NCI-H2196 (cell line): ENCODE data around the gene RASSF5.
A peak's percentile ranks its signal among the peaks of the same experiment; 100 is the strongest.
"Not testable (repeated sequence)": the region's sequence is repeated elsewhere in the genome, so short reads cannot be mapped to it uniquely, and the experiment has no call there.

Experiments
- DNase-seq: peaks from one replicate; lab custom pipeline; 2025; ENCODE audit not compliant: unreplicated experiment; lab: John Stamatoyannopoulos, UW

Gene RASSF5

DNA sequence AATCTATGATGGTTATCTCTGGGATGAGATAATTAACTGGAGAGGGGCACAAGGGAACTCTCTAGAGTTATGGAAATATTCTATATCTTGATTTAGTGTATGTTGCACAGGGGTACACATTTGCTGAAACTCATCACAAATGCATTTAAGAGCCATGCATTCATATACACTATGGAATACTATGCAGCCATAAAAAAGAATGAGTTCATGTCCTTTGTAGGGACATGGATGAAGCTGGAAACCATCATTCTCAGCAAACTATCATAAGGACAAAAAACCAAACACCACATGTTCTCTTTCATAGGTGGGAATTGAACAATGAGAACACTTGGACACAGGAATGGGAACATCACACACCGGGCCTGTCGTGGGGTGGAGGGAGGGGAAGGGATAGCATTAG, 119.1 kb downstream of the RASSF5 start:
- DNase-seq = not testable (repeated sequence)

DNA sequence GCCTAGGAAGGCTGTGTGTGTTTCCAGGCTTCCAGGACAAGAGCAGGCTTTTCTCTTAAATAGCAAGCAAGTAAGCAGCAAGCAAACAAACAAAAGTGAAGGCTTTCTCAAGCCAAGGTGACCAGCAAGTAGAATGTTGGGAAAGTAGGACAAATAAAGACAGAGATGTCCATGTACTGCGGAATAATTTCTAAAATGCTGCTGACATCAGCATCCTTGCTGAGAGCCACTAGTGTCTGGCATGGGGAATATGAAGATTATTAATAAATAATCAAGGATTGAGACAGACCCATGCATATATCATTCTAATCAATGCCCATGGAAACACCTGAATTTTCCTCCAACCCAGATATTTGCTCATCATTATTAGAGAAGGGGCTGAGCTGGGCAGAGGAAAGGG, 121.6 kb downstream of the RASSF5 start:
- DNase-seq = no peak

DNA sequence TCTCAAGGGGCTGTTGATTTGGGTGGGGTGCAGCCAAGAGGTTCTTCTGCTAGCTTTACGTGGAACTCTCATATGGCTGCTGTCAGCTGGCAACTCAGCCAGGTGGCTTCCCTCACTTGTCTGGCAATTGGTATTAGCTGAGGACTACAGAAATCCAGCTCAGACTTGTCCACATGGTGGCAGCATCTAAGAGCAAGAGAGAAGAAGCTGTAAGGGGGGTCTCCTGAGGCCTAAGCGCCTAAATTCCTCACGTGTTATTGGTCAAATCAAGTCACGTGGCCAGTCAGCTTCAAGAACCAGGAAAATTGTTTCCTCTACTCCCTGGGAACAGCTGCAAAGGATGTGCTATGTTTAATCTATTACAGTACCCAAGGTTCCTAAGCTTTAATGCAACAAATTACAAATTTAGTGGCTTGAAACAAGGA, 123.8 kb downstream of the RASSF5 start:
- peak; percentile 73 for DNase-seq

DNA sequence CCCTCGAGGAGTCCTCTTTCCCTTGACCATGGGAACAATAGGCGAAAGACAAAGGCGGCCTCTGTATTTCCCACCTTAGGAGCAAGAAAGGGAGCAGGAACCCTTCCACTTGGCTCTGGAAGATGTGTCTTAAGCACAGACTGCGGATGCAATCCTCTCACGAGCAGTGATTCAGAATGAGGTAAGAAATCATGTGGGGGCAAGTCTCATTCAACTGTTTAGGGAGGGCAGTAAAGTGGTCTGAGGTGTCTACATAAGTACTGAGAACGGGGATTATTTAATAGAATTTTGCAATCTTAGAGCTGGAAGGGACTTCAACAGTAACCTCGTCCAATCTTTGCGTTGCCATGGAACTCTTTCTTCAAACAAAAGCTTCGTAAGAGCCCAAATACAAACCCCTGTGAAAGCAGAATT, 126.4 kb downstream of the RASSF5 start:
- DNase-seq = no peak

DNA sequence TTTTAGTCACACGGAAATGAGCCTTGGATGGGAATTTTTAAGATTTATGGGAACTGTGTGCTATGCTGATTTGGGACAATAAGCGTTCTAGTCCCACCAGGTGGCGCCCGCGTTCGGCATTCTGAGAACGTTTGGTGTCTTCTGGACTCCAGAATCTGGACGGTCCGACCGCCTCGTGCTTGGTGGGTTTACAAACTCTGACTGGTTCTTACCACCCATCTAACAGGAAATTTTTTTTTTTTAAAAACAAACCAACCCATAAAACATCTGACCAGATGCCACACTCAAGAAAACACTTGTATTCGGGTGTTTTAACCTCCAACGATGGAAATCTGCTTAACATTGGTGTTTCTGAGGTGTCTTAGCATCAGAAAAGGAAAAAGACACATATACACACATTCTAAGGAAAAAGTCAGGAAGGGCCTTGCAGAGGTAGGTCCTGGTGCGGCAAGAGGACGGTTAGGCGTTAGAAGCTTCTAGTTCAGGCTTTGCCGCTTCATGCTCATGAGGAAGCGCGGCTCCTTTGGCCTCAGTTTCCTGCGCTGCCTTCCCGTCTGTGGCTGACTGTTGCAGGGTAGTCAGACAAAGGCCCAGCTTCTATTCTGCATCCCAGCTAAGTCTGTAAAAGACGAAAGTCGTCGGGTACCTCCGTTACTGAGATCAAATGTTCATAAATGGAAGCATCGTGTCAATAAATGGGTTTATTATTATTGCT, 127.2 kb downstream of the RASSF5 start:
- peak; percentile 97 for DNase-seq

DNA sequence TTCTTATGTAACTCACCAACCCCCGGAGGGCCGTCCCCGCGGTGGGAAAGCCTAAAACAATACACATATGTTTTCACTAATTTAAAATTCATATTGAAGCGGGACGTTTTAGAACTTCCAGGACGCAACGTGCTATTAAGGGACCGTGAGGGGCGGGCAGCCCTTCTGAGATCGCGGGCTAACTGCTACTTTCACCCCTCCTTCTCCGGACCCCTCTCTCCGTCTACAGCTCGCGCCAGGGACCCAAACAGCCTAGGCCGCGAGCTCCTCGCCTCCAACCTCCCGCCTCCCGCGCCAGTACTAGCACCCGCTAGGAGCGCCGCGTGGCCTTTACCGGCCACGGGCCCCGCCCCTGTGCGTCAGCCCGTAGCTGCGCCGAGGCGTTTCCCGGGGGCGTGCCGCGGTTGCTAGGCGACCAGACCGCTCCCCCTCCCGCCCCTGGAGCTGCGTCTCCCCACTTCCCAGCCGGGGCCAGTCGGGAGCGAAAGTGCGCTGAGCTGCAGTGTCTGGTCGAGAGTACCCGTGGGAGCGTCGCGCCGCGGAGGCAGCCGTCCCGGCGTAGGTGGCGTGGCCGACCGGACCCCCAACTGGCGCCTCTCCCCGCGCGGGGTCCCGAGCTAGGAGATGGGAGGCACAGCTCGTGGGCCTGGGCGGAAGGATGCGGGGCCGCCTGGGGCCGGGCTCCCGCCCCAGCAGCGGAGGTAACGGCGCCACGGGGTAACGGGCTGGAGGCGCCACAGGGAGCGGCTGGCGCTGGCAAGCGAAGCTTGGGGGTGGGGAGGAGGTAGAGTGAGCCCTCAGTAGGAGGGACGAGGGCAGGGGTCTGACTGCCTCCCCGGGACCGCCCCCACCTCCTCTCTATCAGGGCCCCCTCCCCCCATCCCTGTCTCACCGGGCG, 128.0 kb downstream of the RASSF5 start, which contains the start of gene DYRK3:
DYRK3 (plus strand) TSS at position 457 of the 898 bp plus-strand sequence; CDS start at position 625, 168 bp downstream.
- peak; percentile 93 for DNase-seq

DNA sequence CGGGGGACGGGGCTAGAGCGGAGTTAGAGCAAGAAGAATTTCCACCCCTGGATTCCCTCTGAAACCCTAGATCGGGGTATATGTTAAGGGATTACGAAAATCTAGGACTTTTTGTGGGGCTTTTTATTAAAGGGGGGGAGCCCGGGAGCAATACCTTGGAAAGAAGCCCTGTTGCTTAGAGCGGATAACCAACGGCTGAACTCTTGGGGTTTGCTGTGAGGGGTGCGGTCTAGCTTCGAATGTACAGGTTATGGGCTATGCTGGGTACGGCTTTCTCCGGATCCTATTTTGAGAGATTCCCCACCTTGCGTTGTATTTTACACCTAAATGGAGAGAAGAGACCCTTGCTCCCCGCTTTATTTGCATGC, 128.6 kb downstream of the RASSF5 start:
- no peak for DNase-seq

DNA sequence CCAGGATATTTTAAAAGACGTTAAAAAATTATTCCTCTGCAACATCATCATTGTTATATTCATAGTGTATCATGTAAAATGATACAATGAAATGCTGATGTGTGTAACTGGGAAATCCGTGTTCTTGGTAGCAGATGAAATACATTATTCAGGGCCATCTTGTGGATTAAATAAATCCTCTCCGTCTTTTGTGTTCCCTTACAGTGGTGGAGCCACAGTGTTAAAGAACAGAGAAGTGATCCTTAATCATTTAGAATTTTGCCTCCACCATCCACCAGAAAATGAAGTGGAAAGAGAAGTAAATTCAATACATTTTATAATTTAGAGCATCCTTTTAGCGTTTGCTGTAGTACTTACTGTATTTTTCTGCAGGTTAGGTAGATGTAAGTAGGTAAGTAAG, 129.3 kb downstream of the RASSF5 start:
- DNase-seq = no peak

DNA sequence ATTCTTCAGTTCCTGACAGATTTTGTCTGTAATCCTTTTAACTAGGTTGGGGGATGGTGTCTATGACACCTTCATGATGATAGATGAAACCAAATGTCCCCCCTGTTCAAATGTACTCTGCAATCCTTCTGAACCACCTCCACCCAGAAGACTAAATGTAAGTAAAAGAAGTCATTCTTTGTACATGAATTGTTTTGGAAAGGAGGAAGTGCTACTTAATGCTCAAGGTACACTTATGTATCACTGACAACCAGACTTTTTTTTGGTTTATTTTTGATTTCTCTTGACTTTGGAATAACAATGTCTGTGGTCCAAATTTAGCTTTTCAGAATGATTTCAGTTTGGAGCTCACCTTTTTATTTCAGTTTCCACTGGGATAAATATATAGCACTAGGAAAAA, 130.3 kb downstream of the RASSF5 start:
- DNase-seq = no peak
